HG02884 (cell line): ENCODE results near the gene WNT10A.

Experiments
- ATAC-seq: cut with Tn5 transposase; IDR thresholded peaks from one replicate; pipeline ENCODE4 v1.9.1; 2021; ENCODE audit warnings: mild to moderate bottlenecking, moderate library complexity; ENCODE audit not compliant: unreplicated experiment

Gene WNT10A

GRCh38 chr2:218876562-218877219 lies 4.0 kb upstream of the WNT10A start:
- ATAC-seq, result no peak

GRCh38 chr2:218877331-218877730 lies 3.3 kb upstream of the WNT10A start:
- no peak for ATAC-seq

- no peak for ATAC-seq
These were observed 2.8 kb upstream of the WNT10A start for GRCh38 chr2:218877891-218878290.

GRCh38 chr2:218878486-218878885 lies 2.2 kb upstream of the WNT10A start:
- ATAC-seq, result no peak

GRCh38 chr2:218878926-218879761 lies 1.5 kb upstream of the WNT10A start:
- no peak for ATAC-seq

GRCh38 chr2:218879776-218880101 lies 913 bp upstream of the WNT10A start:
- no peak for ATAC-seq

- no peak for ATAC-seq
These were observed 375 bp downstream of the WNT10A start for GRCh38 chr2:218880859-218881594.

GRCh38 chr2:218881744-218882460 lies 1.2 kb downstream of the WNT10A start:
- no peak for ATAC-seq

GRCh38 chr2:218882461-218882816 lies 1.8 kb downstream of the WNT10A start:
- ATAC-seq, result no peak

GRCh38 chr2:218882866-218883366 lies 2.3 kb downstream of the WNT10A start:
- ATAC-seq, result no peak

GRCh38 chr2:218883491-218884490 lies 3.1 kb downstream of the WNT10A start:
- ATAC-seq, result no peak

GRCh38 chr2:218884519-218884918 lies 3.9 kb downstream of the WNT10A start:
- no peak for ATAC-seq

- ATAC-seq, result peak; percentile 65
These were observed 5.6 kb downstream of the WNT10A start for GRCh38 chr2:218885981-218886947.

- ATAC-seq, result no peak
These were observed 6.4 kb downstream of the WNT10A start for GRCh38 chr2:218887079-218887478.

GRCh38 chr2:218888341-218888740 lies 7.7 kb downstream of the WNT10A start:
- ATAC-seq, result no peak

- no peak for ATAC-seq
These were observed 9.3 kb downstream of the WNT10A start for GRCh38 chr2:218889937-218890336.

- no peak for ATAC-seq
These were observed 9.7 kb downstream of the WNT10A start for GRCh38 chr2:218890369-218890768.

GRCh38 chr2:218891275-218892135 lies 10.9 kb downstream of the WNT10A start:
- ATAC-seq, result no peak
